Thyroid gland (tissue), 4 donors: Measurements from ENCODE around the gene VWA5B2. TPM values are rescaled to one million over a fixed set of nuclear protein-coding genes. Genes with fewer than 3 reads are reported as not detected.

Source experiments
- DNase-seq, 2 donors: peaks; one replicate each; pipeline ENCODE4 v3.0.0-alpha.2; 2019
- H3K27ac ChIP-seq, 3 donors: fragments of 200-600 bp; sonication (generic); 1 replicate in 2 of 3; 2 replicates in 1 of 3; pipeline ENCODE4 v1.5.1; 2016 to 2019; ENCODE audit warnings: mild to moderate bottlenecking in 1 of 3, moderate library complexity in 1 of 3
- H3K27me3 ChIP-seq: fragments of 200-600 bp; sonication (generic); one replicate; pipeline ENCODE4 v1.5.1; 2019
- H3K36me3 ChIP-seq, 2 donors: fragments of 200-600 bp; sonication (generic); one replicate each; pipeline ENCODE4 v1.5.1; 2016 to 2019
- H3K4me1 ChIP-seq, 2 donors: fragments of 200-600 bp; sonication (generic); one replicate each; pipeline ENCODE4 v1.5.1; 2017 to 2019
- H3K4me3 ChIP-seq, 3 donors: fragments of 200-600 bp; sonication (generic); replicated peaks in 1 of 3; 1 replicate in 2 of 3; 2 replicates in 1 of 3; pipeline ENCODE4 v1.5.1; 2016; ENCODE audit warnings: mild to moderate bottlenecking in 1 of 3
- H3K9me3 ChIP-seq: fragments of 200-600 bp; sonication (generic); one replicate; pipeline ENCODE4 v1.5.1; 2017
- CTCF ChIP-seq, 6 experiments: fragments of 200-600 bp in 3 of 6; fragments of 450-650 bp in 3 of 6; sonication (generic) in 3 of 6; IDR thresholded peaks; one replicate each; pipeline ENCODE4 v1.5.1; 2016 to 2019; ENCODE audit warnings: antibody characterized with exemption in 6 of 6, mild to moderate bottlenecking in 2 of 6, inconsistent platforms in 1 of 6, moderate library complexity in 1 of 6
- POLR2A ChIP-seq, 2 donors: fragments of 450-650 bp; IDR thresholded peaks; one replicate each; pipeline ENCODE4 v1.6.1; 2017; ENCODE audit warnings: antibody characterized with exemption in 2 of 2, mild to moderate bottlenecking in 2 of 2, moderate library complexity in 1 of 2
- WGBS, 2 donors: methylation state at CpG; one replicate each; pipeline ENCODE4 v1.1.5; 2017; 5-methylcytosine and 5-hydroxymethylcytosine counted together
- intact Hi-C: fragments of 100-400 bp; cut with DNase I; formaldehyde crosslinking; loops from one replicate; pipeline ENCODE4 v1.15.1; 2023
- total RNA-seq, 4 donors: library from RNA; depleted of rRNA; stranded (reverse); fragments of >200 nt; gene quantifications; one replicate each; pipeline ENCODE4 v1.2.3, GENCODE V29; 2016

The VWA5B2 gene
- total RNA-seq, 4 donors from 2014 or later, result 0.42 to 0.88 (median 0.45) TPM; not detected in 1

GRCh38 chr3:184228376-184229137 is 828 bp upstream of the VWA5B2 start:
- peaks cover 6% of the 10 kb centered on the region for H3K27me3 ChIP-seq
- intact Hi-C loops, result no loop called here
- peaks cover 9 to 24% of the 10 kb centered on the region in 2 donors for H3K4me1 ChIP-seq
- no peak for TF ChIP-seq POLR2A (IDR thresholded peaks at IDR 0.05)
- no peak for TF ChIP-seq CTCF (IDR thresholded peaks at IDR 0.05)
- no peaks in the 10 kb centered on the region for H3K36me3 ChIP-seq
- peak; percentile 41 to 53 for DNase-seq
- no peaks in the 10 kb centered on the region for H3K9me3 ChIP-seq
- H3K27ac ChIP-seq, result no peak overlapping the region
- no peak overlapping the region for H3K4me3 ChIP-seq
- WGBS, 2 donors, result 36 to 50% methylated on average over 12 of the region's 12 CpGs

- Histone ChIP-seq H3K4me3 (peak overlapping the region in 1 of 3 donors; percentile 30), H3K9me3 (no peaks in the 10 kb centered on the region), H3K27ac (no peak overlapping the region), H3K4me1 (peaks cover 9 to 31% of the 10 kb centered on the region in 2 donors), H3K27me3 (peaks cover 6% of the 10 kb centered on the region), H3K36me3 (no peaks in the 10 kb centered on the region)
- 0 to 2% methylated on average over 1 to 16 of the region's 61 CpGs for WGBS, 2 donors
- TF ChIP-seq POLR2A (IDR thresholded peaks at IDR 0.05) (no peak), CTCF (IDR thresholded peaks at IDR 0.05) (no peak)
- intact Hi-C loops, result loop anchor here (10.0 kb wide), 1 partner anchor 55 kb away; no protein-coding TSS in a partner anchor
- DNase-seq, result no peak
Measured at GRCh38 chr3:184230081-184230602, 757 bp downstream of the VWA5B2 start.

- peaks cover 9 to 31% of the 10 kb centered on the region in 2 donors for H3K4me1 ChIP-seq
- peak; percentile 41 to 46 for DNase-seq
- H3K9me3 ChIP-seq, result no peaks in the 10 kb centered on the region
- no peak overlapping the region for H3K27ac ChIP-seq
- H3K4me3 ChIP-seq, result peak overlapping the region in 1 of 3 donors; percentile 30
- TF ChIP-seq CTCF (IDR thresholded peaks at IDR 0.05) (no peak), POLR2A (IDR thresholded peaks at IDR 0.05) (no peak)
- WGBS, 2 donors, result 16 to 49% methylated on average over 9 to 34 of the region's 79 CpGs
- intact Hi-C loops, result loop anchor here (10.0 kb wide), 1 partner anchor 54 kb away; no protein-coding TSS in a partner anchor
- no peaks in the 10 kb centered on the region for H3K36me3 ChIP-seq
- H3K27me3 ChIP-seq, result peaks cover 6% of the 10 kb centered on the region
Measured at GRCh38 chr3:184230603-184231528, 1.5 kb downstream of the VWA5B2 start.

- Histone ChIP-seq H3K36me3 (no peaks in the 10 kb centered on the region), H3K4me1 (peaks cover 9 to 31% of the 10 kb centered on the region in 2 donors), H3K4me3 (no peak overlapping the region), H3K27me3 (peaks cover 6% of the 10 kb centered on the region), H3K27ac (no peak overlapping the region), H3K9me3 (no peaks in the 10 kb centered on the region)
- no peak for DNase-seq
- TF ChIP-seq POLR2A (IDR thresholded peaks at IDR 0.05), result no peak
- TF ChIP-seq CTCF (IDR thresholded peaks at IDR 0.05), result no peak
- WGBS, 2 donors, result 60 to 75% methylated on average over 3 of the region's 3 CpGs
- intact Hi-C loops, result loop anchor here (10.0 kb wide), 1 partner anchor 53 kb away; no protein-coding TSS in a partner anchor
Measured at GRCh38 chr3:184231671-184232070, 2.3 kb downstream of the VWA5B2 start.
